Astrocyte of the spinal cord (primary cell): ENCODE measurements around the gene MYO3B.

ENCODE experiments used
- DNase-seq: peaks from one replicate; pipeline ENCODE4 v3.0.0; 2011; ENCODE audit warnings: low read depth, low spot score
- H3K4me3 ChIP-seq: 2 replicates; pipeline ENCODE4 v1.5.1; 2011; ENCODE audit warnings: low read depth, mild to moderate bottlenecking, low read length, moderate library complexity
- in situ Hi-C: cut with HindIII; loops from 2 replicates; pipeline ENCODE4 v1.10.0; 2017; ENCODE audit warnings: low sequenced_read_pairs
- TF ChIP-seq, protein P1 (sequence below): IDR thresholded peaks from 2 replicates; pipeline ENCODE4 v1.5.1; 2012; ENCODE audit warnings: low read depth, mild to moderate bottlenecking, low read length, inconsistent platforms

The MYO3B gene

DNA sequence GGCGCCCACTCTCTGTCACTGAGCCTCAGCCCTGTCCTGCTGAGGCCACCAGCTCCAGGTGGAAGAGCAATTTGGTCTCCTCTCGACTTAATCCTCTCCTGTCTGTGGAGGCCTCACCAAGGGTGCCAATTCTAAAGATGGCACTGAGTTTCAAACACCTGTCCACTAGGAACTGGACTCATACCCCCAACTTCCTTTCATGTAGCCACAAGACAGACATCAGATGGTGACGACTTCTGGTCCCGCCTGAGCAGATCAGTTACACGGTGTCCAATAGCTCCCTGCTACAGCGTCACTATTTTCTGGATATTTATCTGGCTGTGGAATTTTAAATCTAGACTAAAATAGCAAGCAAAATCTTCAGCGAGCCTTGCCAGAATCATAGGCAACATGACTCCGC is 512.7 kb downstream of the MYO3B start:
- no peak overlapping the region for H3K4me3 ChIP-seq
- in situ Hi-C loops, result no loop called here
- no peak for DNase-seq
- TF ChIP-seq, protein P1, sequence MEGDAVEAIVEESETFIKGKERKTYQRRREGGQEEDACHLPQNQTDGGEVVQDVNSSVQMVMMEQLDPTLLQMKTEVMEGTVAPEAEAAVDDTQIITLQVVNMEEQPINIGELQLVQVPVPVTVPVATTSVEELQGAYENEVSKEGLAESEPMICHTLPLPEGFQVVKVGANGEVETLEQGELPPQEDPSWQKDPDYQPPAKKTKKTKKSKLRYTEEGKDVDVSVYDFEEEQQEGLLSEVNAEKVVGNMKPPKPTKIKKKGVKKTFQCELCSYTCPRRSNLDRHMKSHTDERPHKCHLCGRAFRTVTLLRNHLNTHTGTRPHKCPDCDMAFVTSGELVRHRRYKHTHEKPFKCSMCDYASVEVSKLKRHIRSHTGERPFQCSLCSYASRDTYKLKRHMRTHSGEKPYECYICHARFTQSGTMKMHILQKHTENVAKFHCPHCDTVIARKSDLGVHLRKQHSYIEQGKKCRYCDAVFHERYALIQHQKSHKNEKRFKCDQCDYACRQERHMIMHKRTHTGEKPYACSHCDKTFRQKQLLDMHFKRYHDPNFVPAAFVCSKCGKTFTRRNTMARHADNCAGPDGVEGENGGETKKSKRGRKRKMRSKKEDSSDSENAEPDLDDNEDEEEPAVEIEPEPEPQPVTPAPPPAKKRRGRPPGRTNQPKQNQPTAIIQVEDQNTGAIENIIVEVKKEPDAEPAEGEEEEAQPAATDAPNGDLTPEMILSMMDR, result no peak

DNA sequence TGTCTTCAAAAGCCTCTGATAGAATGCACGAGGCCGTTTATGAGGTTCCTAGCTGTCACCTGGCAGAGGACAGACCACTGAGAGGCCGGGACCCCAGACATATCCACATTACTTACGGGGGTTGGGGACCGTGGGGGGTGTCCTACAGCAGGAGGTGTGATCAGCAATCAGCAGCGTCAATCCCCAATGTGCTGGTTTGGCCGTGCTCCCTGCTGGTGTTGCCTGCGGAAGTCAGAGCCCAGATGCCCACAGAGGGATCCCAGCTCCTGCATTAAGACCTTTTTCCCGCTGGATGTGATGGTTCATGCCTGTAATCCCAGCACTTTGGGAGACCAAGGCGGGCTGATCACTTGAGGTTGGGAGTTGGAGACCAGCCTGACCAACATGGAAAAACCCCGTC is 516.4 kb downstream of the MYO3B start:
- TF ChIP-seq, protein P1, result no peak
- no peak overlapping the region for H3K4me3 ChIP-seq
- in situ Hi-C loops, result no loop called here
- no peak for DNase-seq

DNA sequence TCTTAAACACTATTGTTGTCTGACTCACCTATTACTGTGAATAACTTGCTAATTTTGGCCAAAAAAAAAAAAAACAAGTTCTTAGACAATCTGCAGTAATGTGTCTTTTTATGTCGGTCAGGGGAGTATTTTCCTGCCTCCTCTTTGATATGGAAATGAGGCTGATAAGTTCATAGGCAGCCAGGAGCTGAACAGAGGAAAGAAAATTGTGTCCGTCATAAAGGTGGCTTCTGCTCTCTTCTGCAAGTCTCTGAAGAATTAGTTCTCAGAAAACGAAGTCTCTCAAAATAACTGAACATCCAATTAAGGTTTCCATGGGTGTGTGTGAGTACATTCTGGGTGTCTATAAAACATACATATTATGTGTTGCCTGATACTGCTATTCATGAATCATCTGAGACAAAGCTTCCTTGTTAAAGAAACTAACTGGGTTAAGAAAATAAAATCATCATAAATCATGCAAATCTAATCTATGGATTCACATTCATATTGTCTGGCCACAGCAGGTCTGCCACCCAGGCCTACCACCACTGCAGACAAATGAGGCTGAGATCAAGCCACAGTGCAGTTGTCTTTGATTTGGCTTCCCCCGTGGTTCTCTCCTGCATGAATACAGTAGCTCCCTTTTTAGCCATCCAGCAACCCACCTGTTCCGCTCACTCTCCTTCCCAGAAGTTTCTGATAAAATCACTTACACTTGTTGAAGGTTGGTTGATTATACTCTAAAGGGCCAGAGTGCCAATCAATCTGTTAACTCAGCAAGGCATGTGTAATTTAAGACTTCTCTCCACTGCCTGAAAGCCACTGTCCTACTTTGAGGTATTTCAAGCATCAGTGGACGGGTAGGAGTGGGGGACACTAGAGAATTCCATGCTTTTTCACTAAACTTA is 517.8 kb downstream of the MYO3B start:
- no peak for DNase-seq
- no peak overlapping the region for H3K4me3 ChIP-seq
- TF ChIP-seq, protein P1, result no peak
- in situ Hi-C loops, result no loop called here

DNA sequence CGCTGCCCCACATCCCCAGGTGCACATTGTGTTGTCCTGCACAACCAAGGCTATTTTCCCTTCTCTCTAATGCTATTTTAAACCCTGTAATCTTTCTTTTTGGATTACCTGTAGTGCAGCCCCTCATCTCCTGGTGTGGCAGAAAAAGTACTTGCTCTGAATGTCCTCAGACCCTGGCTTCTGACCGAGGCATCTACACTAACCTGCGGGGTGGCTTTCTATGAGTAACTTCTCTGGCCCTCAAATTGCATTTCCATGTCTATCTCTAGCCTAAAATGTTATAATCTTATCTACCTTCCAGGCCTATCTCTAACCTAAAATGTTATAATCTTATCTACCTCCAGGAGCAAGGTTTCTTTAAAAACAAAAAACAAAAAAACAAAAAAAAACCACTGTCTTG is 519.0 kb downstream of the MYO3B start:
- no peak overlapping the region for H3K4me3 ChIP-seq
- TF ChIP-seq, protein P1, result no peak
- in situ Hi-C loops, result no loop called here
- no peak for DNase-seq

DNA sequence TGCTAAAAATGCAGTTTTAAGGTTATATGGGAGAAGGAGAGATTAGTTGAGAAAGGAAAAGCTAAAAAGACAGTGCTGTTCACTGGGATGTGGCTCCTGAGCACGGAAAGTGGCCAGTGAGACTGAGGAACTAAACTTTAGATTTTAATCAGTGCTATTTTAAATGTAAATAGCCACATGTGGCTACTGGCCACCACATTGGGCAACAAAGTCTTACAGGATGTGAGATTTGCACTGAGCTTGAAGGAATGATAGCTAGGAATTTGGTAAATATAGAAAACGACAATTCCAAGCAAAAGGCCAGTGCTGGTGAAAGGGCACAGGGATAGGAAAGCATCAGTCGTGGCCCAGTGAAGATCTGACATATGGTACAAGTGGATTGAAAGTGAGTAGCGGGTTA is 523.1 kb downstream of the MYO3B start:
- TF ChIP-seq, protein P1, result no peak
- in situ Hi-C loops, result no loop called here
- no peak overlapping the region for H3K4me3 ChIP-seq
- no peak for DNase-seq

DNA sequence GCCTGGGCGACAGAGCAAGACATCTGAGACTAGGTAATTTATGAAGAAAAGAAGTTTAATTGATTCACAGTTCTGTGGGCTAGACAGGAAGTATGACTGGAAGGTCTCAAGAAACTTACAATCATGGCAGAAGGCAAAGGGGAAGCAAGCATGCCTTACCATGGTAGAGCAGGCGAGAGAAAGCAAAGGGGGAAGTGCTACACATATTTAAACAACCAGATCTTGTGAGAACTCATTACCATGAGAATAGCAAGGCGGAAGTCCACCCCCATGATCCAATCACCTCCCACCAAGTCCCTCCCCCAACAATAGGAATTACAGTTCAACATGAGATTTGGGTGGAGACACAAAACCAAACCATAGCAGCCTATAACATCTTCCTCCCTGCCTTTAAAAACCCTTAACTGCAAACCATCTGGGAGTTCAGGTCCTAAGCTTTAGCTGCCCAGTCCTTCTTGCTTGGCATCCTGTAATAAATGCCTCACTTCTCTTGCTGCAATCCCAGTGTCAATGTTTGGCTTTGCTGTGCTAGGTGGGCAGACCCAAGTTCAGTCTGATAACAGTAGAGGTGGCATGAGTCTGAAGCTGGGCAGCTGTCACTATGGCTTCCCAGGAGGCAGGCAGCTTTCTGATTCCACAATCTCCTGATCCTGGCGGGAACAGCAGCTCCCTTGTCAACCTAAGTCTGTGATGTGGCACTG is 526.0 kb downstream of the MYO3B start:
- DNase-seq, result no peak
- TF ChIP-seq, protein P1, result no peak
- in situ Hi-C loops, result no loop called here
- H3K4me3 ChIP-seq, result no peak overlapping the region
